Nephron (organoid): Measurements from ENCODE around the gene OBSCN.

Experiments
- H3K27ac Mint-ChIP-seq, 3 experiments: 2 replicates each; pipeline ENCODE4 v1.8.0; 2020; ENCODE audit warnings: mixed read lengths in 3 of 3, mild to moderate bottlenecking in 2 of 3, moderate library complexity in 1 of 3
- H3K27me3 Mint-ChIP-seq: 2 replicates; pipeline ENCODE4 v1.8.0; 2021; ENCODE audit warnings: low read depth, mild to moderate bottlenecking, moderate library complexity, mixed read lengths
- H3K36me3 Mint-ChIP-seq: 2 replicates; pipeline ENCODE4 v1.8.0; 2020; ENCODE audit warnings: low read depth, mixed read lengths
- H3K4me1 Mint-ChIP-seq: 2 replicates; pipeline ENCODE4 v1.8.0; 2020; ENCODE audit warnings: mixed read lengths
- H3K4me3 Mint-ChIP-seq, 3 experiments: 2 replicates each; pipeline ENCODE4 v1.8.0; 2020; ENCODE audit warnings: mild to moderate bottlenecking in 3 of 3, mixed read lengths in 3 of 3, moderate library complexity in 2 of 3
- H3K9me3 Mint-ChIP-seq: 2 replicates; pipeline ENCODE4 v1.8.0; 2020; ENCODE audit warnings: mixed read lengths
- CTCF ChIP-seq, 3 experiments: fragments of 200-600 bp; sonication (generic); IDR thresholded peaks; one replicate each; pipeline ENCODE4 v1.5.0; 2021; ENCODE audit warnings: antibody characterized with exemption in 3 of 3; ENCODE audit not compliant: unreplicated experiment in 3 of 3

The OBSCN gene

GRCh38 chr1:228405200-228405978 is 197.5 kb downstream of the OBSCN start:
- peaks cover 13% of the 10 kb centered on the region for H3K4me1 Mint-ChIP-seq
- H3K36me3 Mint-ChIP-seq = peaks cover 8% of the 10 kb centered on the region
- H3K27me3 Mint-ChIP-seq = no peaks in the 10 kb centered on the region
- H3K4me3 Mint-ChIP-seq = peak overlapping the region; percentile 94 to 98 (median 97)
- peak overlapping the region; percentile 1 to 88 (median 84) for H3K27ac Mint-ChIP-seq
- TF ChIP-seq CTCF (IDR thresholded peaks at IDR 0.05; ENCODE audit: unreplicated experiment in 3 of 3) = no peak
- no peaks in the 10 kb centered on the region for H3K9me3 Mint-ChIP-seq

GRCh38 chr1:228405979-228406228 is 198.1 kb downstream of the OBSCN start:
- no peaks in the 10 kb centered on the region for H3K9me3 Mint-ChIP-seq
- H3K27me3 Mint-ChIP-seq = no peaks in the 10 kb centered on the region
- peaks cover 10% of the 10 kb centered on the region for H3K36me3 Mint-ChIP-seq
- H3K4me1 Mint-ChIP-seq = peaks cover 13% of the 10 kb centered on the region
- TF ChIP-seq CTCF (IDR thresholded peaks at IDR 0.05; ENCODE audit: unreplicated experiment in 3 of 3) = no peak
- peak overlapping the region; percentile 1 to 88 (median 84) for H3K27ac Mint-ChIP-seq
- H3K4me3 Mint-ChIP-seq = peak overlapping the region; percentile 94 to 98 (median 97)

GRCh38 chr1:228407106-228408040 is 199.5 kb downstream of the OBSCN start:
- Mint-ChIP-seq H3K36me3 (peaks cover 10% of the 10 kb centered on the region), H3K4me1 (peaks cover 13% of the 10 kb centered on the region), H3K9me3 (no peaks in the 10 kb centered on the region), H3K4me3 (peak overlapping the region; percentile 84 to 97 (median 94)), H3K27me3 (no peaks in the 10 kb centered on the region), H3K27ac (peak overlapping the region in 1 of 3 experiments; percentile 40)
- TF ChIP-seq CTCF (IDR thresholded peaks at IDR 0.05; ENCODE audit: unreplicated experiment in 3 of 3) = no peak

GRCh38 chr1:228408041-228408868 is 200.4 kb downstream of the OBSCN start:
- H3K4me3 Mint-ChIP-seq = peak overlapping the region; percentile 84 to 97 (median 94)
- H3K27me3 Mint-ChIP-seq = no peaks in the 10 kb centered on the region
- no peak for TF ChIP-seq CTCF (IDR thresholded peaks at IDR 0.05; ENCODE audit: unreplicated experiment in 3 of 3)
- no peak overlapping the region for H3K27ac Mint-ChIP-seq
- H3K9me3 Mint-ChIP-seq = no peaks in the 10 kb centered on the region
- peaks cover 8% of the 10 kb centered on the region for H3K36me3 Mint-ChIP-seq
- H3K4me1 Mint-ChIP-seq = peaks cover 13% of the 10 kb centered on the region

- Mint-ChIP-seq H3K27ac (peak overlapping the region in 1 of 3 experiments; percentile 45), H3K4me3 (peak overlapping the region; percentile 67 to 79 (median 75)), H3K9me3 (no peaks in the 10 kb centered on the region), H3K36me3 (peaks cover 10% of the 10 kb centered on the region), H3K4me1 (peaks cover 13% of the 10 kb centered on the region), H3K27me3 (no peaks in the 10 kb centered on the region)
- TF ChIP-seq CTCF (IDR thresholded peaks at IDR 0.05; ENCODE audit: unreplicated experiment in 3 of 3) = no peak
Observed at GRCh38 chr1:228408869-228409805, 201.3 kb downstream of the OBSCN start.
